ENCODE measurements around the gene TNFSF15. TPM values are rescaled to one million over a fixed set of nuclear protein-coding genes. Genes with fewer than 3 reads are reported as not detected.

Gene TNFSF15
- total RNA-seq, 1 donor from 2014 or later = not detected

DNA sequence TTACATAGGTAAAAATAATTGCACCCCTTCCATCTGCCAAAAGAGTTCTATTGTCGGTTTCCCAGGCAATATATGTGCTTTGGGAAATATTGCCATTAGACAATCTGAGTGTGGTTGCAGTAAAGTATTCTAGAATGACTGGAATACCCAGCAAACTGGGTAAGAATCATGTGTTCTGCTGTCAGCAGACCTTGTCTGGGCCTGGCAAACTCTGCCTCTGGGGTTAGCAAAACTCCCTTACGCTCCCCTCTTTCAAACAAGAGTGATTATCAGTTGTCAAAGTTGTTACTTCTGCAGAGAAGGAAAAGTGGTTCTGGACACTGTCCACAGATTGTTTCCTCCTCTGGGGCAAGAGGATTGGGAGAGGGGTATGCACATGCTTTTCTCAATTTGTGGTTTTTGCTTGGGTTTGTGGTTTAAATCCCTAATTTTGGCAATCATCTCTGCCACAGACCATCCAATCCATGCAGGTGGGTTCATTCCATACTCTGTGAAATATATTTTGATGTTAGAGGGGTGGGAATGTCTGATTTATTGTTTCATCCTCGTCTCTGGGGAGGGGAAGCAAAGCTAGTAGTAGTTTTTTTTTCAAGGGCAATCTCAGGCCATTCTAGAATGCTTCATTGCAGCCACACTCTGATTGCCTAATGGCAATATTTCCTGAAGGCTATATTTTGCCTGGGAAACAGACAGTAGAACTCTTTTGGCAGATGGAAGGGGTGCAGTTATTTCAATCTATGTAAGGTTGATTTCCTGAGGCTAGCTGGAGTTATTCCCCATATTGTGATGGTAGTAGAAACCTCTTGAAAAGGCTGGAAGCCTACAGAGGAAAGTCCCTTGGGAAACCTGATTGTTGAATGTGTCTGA lies 24.0 kb upstream of the TNFSF15 start:
- Histone ChIP-seq H3K4me3 (ENCODE audit: low read depth, low read length) (no peak overlapping the region), H3K36me3 (ENCODE audit: control insufficient read depth, insufficient read depth, low read length) (no peaks in the 10 kb centered on the region), H3K27me3 (ENCODE audit: control insufficient read depth, insufficient read depth, low read length) (peaks cover 10% of the 10 kb centered on the region)
- FAIRE-seq (no peak), DNase-seq (ENCODE audit: low read depth) (no peak)
- TF ChIP-seq, protein P1, sequence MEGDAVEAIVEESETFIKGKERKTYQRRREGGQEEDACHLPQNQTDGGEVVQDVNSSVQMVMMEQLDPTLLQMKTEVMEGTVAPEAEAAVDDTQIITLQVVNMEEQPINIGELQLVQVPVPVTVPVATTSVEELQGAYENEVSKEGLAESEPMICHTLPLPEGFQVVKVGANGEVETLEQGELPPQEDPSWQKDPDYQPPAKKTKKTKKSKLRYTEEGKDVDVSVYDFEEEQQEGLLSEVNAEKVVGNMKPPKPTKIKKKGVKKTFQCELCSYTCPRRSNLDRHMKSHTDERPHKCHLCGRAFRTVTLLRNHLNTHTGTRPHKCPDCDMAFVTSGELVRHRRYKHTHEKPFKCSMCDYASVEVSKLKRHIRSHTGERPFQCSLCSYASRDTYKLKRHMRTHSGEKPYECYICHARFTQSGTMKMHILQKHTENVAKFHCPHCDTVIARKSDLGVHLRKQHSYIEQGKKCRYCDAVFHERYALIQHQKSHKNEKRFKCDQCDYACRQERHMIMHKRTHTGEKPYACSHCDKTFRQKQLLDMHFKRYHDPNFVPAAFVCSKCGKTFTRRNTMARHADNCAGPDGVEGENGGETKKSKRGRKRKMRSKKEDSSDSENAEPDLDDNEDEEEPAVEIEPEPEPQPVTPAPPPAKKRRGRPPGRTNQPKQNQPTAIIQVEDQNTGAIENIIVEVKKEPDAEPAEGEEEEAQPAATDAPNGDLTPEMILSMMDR (IDR thresholded peaks at IDR 0.05; ENCODE audit: insufficient read depth, low read length, severe bottlenecking) = no peak

DNA sequence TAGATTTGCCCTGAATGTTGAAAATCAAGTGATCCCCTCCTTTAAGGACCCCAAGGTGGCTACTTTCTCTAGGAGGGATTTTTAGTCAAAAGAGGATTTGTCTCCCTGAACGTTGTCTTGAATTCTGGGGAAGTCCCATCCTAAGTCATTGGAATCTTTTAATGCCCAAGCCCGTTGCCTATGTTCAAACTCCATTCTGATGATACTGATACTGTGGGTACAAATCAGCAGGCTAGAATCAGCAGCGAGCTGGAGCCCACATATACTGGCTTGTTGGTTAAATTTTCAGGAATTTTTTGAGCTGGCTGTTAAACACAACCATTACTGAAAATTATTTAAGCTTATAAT lies 22.4 kb upstream of the TNFSF15 start:
- DNase-seq (ENCODE audit: low read depth) (no peak), FAIRE-seq (no peak)
- TF ChIP-seq, protein P1 (IDR thresholded peaks at IDR 0.05; ENCODE audit: insufficient read depth, low read length, severe bottlenecking) = no peak
- H3K36me3 ChIP-seq (ENCODE audit: control insufficient read depth, insufficient read depth, low read length) = no peaks in the 10 kb centered on the region
- no peak overlapping the region for H3K4me3 ChIP-seq (ENCODE audit: low read depth, low read length)
- peaks cover 10% of the 10 kb centered on the region for H3K27me3 ChIP-seq (ENCODE audit: control insufficient read depth, insufficient read depth, low read length)

DNA sequence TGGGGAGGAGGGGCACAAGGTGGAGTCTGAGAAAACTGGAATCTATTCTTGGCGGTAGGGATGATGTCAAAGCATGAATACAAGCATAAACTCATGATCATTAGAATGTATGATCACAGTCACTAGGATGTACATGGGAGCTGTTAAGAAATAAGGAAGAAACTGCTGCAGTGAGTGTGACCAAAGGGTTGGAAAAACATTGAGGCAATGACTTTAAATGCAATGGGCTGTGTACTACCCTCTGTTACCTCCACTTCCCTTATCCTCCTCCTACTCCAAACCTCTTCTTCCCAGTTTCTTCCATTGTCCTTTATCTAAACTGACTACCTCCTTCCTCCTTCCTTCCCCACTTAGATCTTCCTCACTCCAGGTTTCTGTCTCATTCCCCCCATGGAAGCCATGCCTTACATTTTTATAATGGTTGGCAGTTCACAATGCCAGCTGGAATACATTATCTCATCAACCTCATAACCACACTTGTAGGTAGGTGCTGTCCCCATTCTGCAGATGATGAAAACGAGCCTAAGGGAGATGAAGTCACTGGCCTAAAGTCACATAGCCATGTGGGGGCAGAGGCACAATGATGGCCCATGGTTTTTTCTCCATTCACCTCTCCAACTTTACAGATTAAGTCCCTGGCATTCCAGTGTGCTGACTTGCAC lies 21.9 kb upstream of the TNFSF15 start:
- TF ChIP-seq, protein P1 (IDR thresholded peaks at IDR 0.05; ENCODE audit: insufficient read depth, low read length, severe bottlenecking) = no peak
- FAIRE-seq (no peak), DNase-seq (ENCODE audit: low read depth) (no peak)
- no peaks in the 10 kb centered on the region for H3K36me3 ChIP-seq (ENCODE audit: control insufficient read depth, insufficient read depth, low read length)
- H3K4me3 ChIP-seq (ENCODE audit: low read depth, low read length) = no peak overlapping the region
- peaks cover 10% of the 10 kb centered on the region for H3K27me3 ChIP-seq (ENCODE audit: control insufficient read depth, insufficient read depth, low read length)

DNA sequence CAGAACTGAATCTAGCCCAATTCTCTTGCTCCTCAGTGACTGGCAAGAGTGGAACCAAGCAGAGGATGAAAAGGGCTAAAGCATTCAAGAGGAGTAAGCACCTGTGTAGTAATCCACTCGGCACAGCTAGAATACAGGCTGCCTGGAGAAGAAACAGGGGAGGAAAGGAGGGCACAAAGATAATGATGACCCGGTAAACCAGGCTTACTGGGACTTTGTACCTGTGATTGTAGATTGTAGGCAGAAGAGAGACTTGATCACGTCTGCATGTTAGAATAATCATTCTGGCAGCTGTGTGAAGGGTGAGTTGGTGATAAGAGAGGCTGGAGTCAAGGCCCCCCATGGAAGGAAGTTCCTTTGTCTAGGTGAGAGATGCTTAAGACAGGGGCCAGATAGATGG lies 20.6 kb upstream of the TNFSF15 start:
- Histone ChIP-seq H3K4me3 (ENCODE audit: low read depth, low read length) (no peak overlapping the region), H3K27me3 (ENCODE audit: control insufficient read depth, insufficient read depth, low read length) (peaks cover 10% of the 10 kb centered on the region), H3K36me3 (ENCODE audit: control insufficient read depth, insufficient read depth, low read length) (no peaks in the 10 kb centered on the region)
- DNase-seq (ENCODE audit: low read depth) (no peak), FAIRE-seq (no peak)
- TF ChIP-seq, protein P1 (IDR thresholded peaks at IDR 0.05; ENCODE audit: insufficient read depth, low read length, severe bottlenecking) = no peak

DNA sequence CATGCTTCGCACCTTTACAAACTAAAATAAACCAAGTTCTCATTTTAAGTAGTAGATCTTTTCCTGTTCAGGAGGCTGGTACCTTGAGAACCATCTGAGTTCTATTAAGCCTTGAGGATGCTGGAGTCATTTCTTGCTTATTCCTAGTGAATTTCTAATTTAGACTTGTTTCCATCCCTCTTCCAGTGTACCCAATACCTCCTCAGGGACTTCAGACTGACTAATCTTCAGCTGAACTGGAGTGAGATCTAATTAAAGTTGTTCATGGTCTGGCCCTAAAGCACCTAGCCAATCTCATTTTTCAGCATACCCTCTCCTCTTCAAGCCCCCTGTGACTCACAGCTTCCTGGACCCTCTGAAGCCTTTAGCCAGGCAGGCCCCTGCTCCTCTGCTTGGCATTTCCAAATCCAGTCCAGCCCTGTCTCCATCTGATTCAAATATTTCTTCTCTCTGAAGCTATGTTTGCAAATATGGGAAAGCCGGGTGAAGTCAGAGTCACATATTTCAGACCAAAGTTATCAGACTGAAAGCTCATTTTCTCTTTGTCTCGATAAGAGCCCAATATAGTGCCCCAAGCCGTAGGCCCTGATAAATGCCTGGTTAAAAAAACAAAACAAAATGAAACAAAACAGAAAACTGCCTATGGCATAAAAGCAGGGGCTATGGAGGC lies 19.4 kb upstream of the TNFSF15 start:
- TF ChIP-seq, protein P1 (IDR thresholded peaks at IDR 0.05; ENCODE audit: insufficient read depth, low read length, severe bottlenecking) = no peak
- Histone ChIP-seq H3K27me3 (ENCODE audit: control insufficient read depth, insufficient read depth, low read length) (peaks cover 8% of the 10 kb centered on the region), H3K4me3 (ENCODE audit: low read depth, low read length) (no peak overlapping the region), H3K36me3 (ENCODE audit: control insufficient read depth, insufficient read depth, low read length) (no peaks in the 10 kb centered on the region)
- FAIRE-seq (no peak), DNase-seq (ENCODE audit: low read depth) (no peak)
